ENCODE measurements around the gene ACADM.
A peak's percentile ranks its signal among the peaks of the same experiment; 100 is the strongest.
"Not testable (repeated sequence)": the region's sequence is repeated elsewhere in the genome, so short reads cannot be mapped to it uniquely, and the experiment has no call there.

The ACADM gene

GRCh38 chr1:75794382-75794781, 69.9 kb downstream of the ACADM start:
- no peak for TF ChIP-seq CTCF (IDR thresholded peaks at IDR 0.05; ENCODE audit: insufficient read depth, low read depth, low read length, missing control alignments)
- DNase-seq (ENCODE audit: low read depth), result no peak
- H3K4me3 ChIP-seq (ENCODE audit: low read depth, low read length), result no peak overlapping the region

- no peak overlapping the region for H3K4me3 ChIP-seq (ENCODE audit: low read depth, low read length)
- DNase-seq (ENCODE audit: low read depth), result peak; percentile 40
- TF ChIP-seq CTCF (IDR thresholded peaks at IDR 0.05; ENCODE audit: insufficient read depth, low read depth, low read length, missing control alignments), result no peak
These were observed 71.2 kb downstream of the ACADM start for GRCh38 chr1:75795703-75796193.

- DNase-seq (ENCODE audit: low read depth), result peak; percentile 61
- TF ChIP-seq CTCF (IDR thresholded peaks at IDR 0.05; ENCODE audit: insufficient read depth, low read depth, low read length, missing control alignments), result no peak
- H3K4me3 ChIP-seq (ENCODE audit: low read depth, low read length), result no peak within 1 kb of the TSS
These were observed 72.1 kb downstream of the ACADM start, which contains the start of gene MSH4 for GRCh38 chr1:75796376-75797272. Gene MSH4, plus strand, starts transcription at chr1:75796882. Its CDS starts 104 bp downstream, at chr1:75796986.

- DNase-seq (ENCODE audit: low read depth), result no peak
- no peak overlapping the region for H3K4me3 ChIP-seq (ENCODE audit: low read depth, low read length)
- TF ChIP-seq CTCF (IDR thresholded peaks at IDR 0.05; ENCODE audit: insufficient read depth, low read depth, low read length, missing control alignments), result no peak
These were observed 72.7 kb downstream of the ACADM start for GRCh38 chr1:75797273-75797588.

- no peak for TF ChIP-seq CTCF (IDR thresholded peaks at IDR 0.05; ENCODE audit: insufficient read depth, low read depth, low read length, missing control alignments)
- H3K4me3 ChIP-seq (ENCODE audit: low read depth, low read length), result no peak overlapping the region
- no peak for DNase-seq (ENCODE audit: low read depth)
These were observed 73.2 kb downstream of the ACADM start for GRCh38 chr1:75797606-75798216.

GRCh38 chr1:75801480-75801879, 77.0 kb downstream of the ACADM start:
- H3K4me3 ChIP-seq (ENCODE audit: low read depth, low read length); DNase-seq (ENCODE audit: low read depth): not testable (repeated sequence)

- no peak for DNase-seq (ENCODE audit: low read depth)
- no peak for TF ChIP-seq CTCF (IDR thresholded peaks at IDR 0.05; ENCODE audit: insufficient read depth, low read depth, low read length, missing control alignments)
- H3K4me3 ChIP-seq (ENCODE audit: low read depth, low read length), result no peak overlapping the region
These were observed 84.4 kb downstream of the ACADM start for GRCh38 chr1:75808921-75809320.

- DNase-seq (ENCODE audit: low read depth), result not testable (repeated sequence)
These were observed 85.6 kb downstream of the ACADM start for GRCh38 chr1:75810113-75810512.

More at GRCh38 chr1:75810113-75810512, 85.6 kb downstream of the ACADM start:
- not testable (repeated sequence) for H3K4me3 ChIP-seq (ENCODE audit: low read depth, low read length)

Measured in GM12865 (cell line).